ENCODE data around the gene SYT1. TPM values are rescaled to one million over a fixed set of nuclear protein-coding genes. Genes with fewer than 3 reads are reported as not detected.

SYT1 gene
- total and polyA plus RNA-seq, 2 experiments from 2014 or later = 48.7 to 51.7 TPM

- TF ChIP-seq ZNF462 (CRISPR knock-in tag; IDR thresholded peaks at IDR 0.05) = no peak
- TF ChIP-seq EZH2phosphoT487 (IDR thresholded peaks at IDR 0.05; ENCODE audit: unreplicated experiment) = no peak
- no peak for TF ChIP-seq CREB1 (CRISPR knock-in tag; IDR thresholded peaks at IDR 0.05; ENCODE audit: low read depth)
- TF ChIP-seq ZNF331 (CRISPR knock-in tag; IDR thresholded peaks at IDR 0.05; ENCODE audit: low read depth) = no peak
Observed at GRCh38 chr12:78885466-78885865, 20.9 kb downstream of the SYT1 start (continued).

DNA sequence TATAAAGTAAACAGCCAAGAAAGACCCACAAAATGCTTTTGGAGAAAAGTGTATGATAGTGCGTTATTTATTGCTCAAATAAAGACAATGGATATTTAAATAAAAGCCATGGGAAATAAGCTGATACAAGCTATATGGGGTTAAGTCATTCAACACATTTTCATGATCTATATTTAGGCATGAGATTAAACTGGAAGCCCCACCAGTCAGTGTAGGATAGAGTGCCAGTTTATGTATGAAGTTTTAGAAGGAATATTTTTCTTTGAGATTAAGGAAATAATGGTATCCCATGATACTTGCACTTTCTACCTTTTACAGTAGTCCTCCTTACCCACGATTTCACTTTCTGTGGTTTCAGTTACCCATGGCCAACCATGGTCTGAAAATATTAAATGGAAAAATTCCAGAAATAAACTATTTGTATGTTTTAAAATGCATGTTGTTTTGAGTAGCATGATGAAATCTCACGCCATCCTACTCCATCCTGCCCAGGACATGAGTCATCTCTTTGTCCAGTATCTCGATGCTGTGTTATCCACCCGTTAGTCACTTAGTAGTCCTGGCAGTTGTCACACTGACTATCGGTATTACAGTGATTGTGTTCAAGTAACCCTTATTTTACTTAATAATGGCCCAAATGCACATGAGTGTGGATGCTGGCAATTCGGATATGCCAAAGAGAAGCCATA, 22.3 kb downstream of the SYT1 start:
- ATAC-seq = no peak
- Histone ChIP-seq H3K4me1 (ENCODE audit: insufficient read depth) (peaks cover 47% of the 10 kb centered on the region), H3K27ac (ENCODE audit: low read depth) (0 out of 2 replicates have a peak overlapping the region, but pooled peaks have one; percentile 11)
- no peak for TF ChIP-seq STAT1 (IDR thresholded peaks at IDR 0.05; ENCODE audit: unreplicated experiment)
- no peak for TF ChIP-seq POLR2AphosphoS5 (IDR thresholded peaks at IDR 0.05; ENCODE audit: low read depth)
- no peak for TF ChIP-seq EZH2phosphoT487 (IDR thresholded peaks at IDR 0.05; ENCODE audit: unreplicated experiment)
- TF ChIP-seq CREB1 (CRISPR knock-in tag; IDR thresholded peaks at IDR 0.05; ENCODE audit: low read depth) = no peak
- TF ChIP-seq NANOG (IDR thresholded peaks at IDR 0.05; ENCODE audit: borderline replicate concordance) = no peak
- TF ChIP-seq JUNB (IDR thresholded peaks at IDR 0.05; ENCODE audit: unreplicated experiment) = no peak
- no peak for TF ChIP-seq EZH2 (IDR thresholded peaks at IDR 0.05; ENCODE audit: low read depth, unreplicated experiment)
- no peak for TF ChIP-seq ZNF331 (CRISPR knock-in tag; IDR thresholded peaks at IDR 0.05; ENCODE audit: low read depth)
- TF ChIP-seq, protein P1, sequence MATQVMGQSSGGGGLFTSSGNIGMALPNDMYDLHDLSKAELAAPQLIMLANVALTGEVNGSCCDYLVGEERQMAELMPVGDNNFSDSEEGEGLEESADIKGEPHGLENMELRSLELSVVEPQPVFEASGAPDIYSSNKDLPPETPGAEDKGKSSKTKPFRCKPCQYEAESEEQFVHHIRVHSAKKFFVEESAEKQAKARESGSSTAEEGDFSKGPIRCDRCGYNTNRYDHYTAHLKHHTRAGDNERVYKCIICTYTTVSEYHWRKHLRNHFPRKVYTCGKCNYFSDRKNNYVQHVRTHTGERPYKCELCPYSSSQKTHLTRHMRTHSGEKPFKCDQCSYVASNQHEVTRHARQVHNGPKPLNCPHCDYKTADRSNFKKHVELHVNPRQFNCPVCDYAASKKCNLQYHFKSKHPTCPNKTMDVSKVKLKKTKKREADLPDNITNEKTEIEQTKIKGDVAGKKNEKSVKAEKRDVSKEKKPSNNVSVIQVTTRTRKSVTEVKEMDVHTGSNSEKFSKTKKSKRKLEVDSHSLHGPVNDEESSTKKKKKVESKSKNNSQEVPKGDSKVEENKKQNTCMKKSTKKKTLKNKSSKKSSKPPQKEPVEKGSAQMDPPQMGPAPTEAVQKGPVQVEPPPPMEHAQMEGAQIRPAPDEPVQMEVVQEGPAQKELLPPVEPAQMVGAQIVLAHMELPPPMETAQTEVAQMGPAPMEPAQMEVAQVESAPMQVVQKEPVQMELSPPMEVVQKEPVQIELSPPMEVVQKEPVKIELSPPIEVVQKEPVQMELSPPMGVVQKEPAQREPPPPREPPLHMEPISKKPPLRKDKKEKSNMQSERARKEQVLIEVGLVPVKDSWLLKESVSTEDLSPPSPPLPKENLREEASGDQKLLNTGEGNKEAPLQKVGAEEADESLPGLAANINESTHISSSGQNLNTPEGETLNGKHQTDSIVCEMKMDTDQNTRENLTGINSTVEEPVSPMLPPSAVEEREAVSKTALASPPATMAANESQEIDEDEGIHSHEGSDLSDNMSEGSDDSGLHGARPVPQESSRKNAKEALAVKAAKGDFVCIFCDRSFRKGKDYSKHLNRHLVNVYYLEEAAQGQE (IDR thresholded peaks at IDR 0.05; ENCODE audit: unreplicated experiment) = no peak
- TF ChIP-seq CTCF (conservative IDR thresholded peaks at IDR 0.05; ENCODE audit: low read depth in 2 of 2) = no peak
- no peak for TF ChIP-seq ETS1 (IDR thresholded peaks at IDR 0.05)

More for the DNA sequence above, 22.3 kb downstream of the SYT1 start:
- Histone ChIP-seq H3K27me3 (ENCODE audit: insufficient read depth) (no peaks in the 10 kb centered on the region), H3K4me3 (no peak overlapping the region), H4K20me1 (replicated peaks; ENCODE audit: insufficient read depth) (no peaks in the 10 kb centered on the region; the same call in 1 of the 2 replicates), H3K4me2 (no peak overlapping the region), H3K79me2 (replicated peaks; ENCODE audit: insufficient read depth) (peaks cover 77% of the 10 kb centered on the region), H3K9me2 (ENCODE audit: insufficient read depth) (no peaks in the 10 kb centered on the region), H3F3A (replicated peaks; ENCODE audit: low read depth) (no peaks in the 10 kb centered on the region), H2AFZ (no peak overlapping the region), H3K36me3 (ENCODE audit: insufficient read depth) (no peaks in the 10 kb centered on the region)
- no peaks in the 10 kb centered on the region for H3K27me3 Mint-ChIP-seq (ENCODE audit: insufficient read depth, low read depth, poor library complexity)
- H3K36me3 Mint-ChIP-seq (ENCODE audit: low read depth) = no peaks in the 10 kb centered on the region
- no peak overlapping the region for H3K4me3 Mint-ChIP-seq
- no peaks in the 10 kb centered on the region for H3K9me3 Mint-ChIP-seq
- peaks cover 41% of the 10 kb centered on the region for H3K4me1 Mint-ChIP-seq
- H3K27ac Mint-ChIP-seq = peak overlapping the region; percentile 71
- DNase-seq (ENCODE audit: low spot score) = no peak
